ENCODE data around the gene TCEANC. TPM values are rescaled to one million over a fixed set of nuclear protein-coding genes. Genes with fewer than 3 reads are reported as not detected.
"Not testable (repeated sequence)": the region's sequence is repeated elsewhere in the genome, so short reads cannot be mapped to it uniquely, and the experiment has no call there.

TCEANC gene
- total RNA-seq, 2 donors from 2014 or later: 2.9 to 3.5 TPM

DNA sequence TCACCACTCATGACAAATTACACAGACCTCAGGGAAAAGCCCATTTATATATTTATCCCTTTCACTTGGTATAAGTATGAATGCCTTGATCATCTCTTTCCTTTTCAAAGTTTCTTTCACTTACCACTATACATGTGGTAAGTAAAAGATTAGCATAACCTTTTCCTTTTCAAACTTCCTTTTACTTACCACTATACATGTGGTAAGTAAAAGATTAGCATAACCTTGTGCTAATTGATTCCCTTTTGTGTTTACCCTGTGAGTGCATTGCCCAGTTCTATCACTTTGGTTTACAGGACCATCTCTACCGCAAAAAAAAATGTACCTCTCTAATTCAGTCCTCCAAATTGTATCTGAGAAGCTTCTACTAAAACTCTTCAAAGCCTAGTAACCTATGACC is 32.7 kb upstream of the TCEANC start:
- DNase-seq: no peak
- intact Hi-C loops (cut with DNase I): no loop called here
- Histone ChIP-seq H3K4me3 (no peak overlapping the region), H3K4me1 (no peaks in the 10 kb centered on the region), H3K27ac (no peak overlapping the region), H3K9me3 (no peaks in the 10 kb centered on the region), H3K9ac (ENCODE audit: low read depth in 2 of 2, low read length in 2 of 2) (no peak overlapping the region), H3K27me3 (peaks cover 4% of the 10 kb centered on the region), H3K36me3 (no peaks in the 10 kb centered on the region)
- TF ChIP-seq CTCF (IDR thresholded peaks at IDR 0.05): no peak

DNA sequence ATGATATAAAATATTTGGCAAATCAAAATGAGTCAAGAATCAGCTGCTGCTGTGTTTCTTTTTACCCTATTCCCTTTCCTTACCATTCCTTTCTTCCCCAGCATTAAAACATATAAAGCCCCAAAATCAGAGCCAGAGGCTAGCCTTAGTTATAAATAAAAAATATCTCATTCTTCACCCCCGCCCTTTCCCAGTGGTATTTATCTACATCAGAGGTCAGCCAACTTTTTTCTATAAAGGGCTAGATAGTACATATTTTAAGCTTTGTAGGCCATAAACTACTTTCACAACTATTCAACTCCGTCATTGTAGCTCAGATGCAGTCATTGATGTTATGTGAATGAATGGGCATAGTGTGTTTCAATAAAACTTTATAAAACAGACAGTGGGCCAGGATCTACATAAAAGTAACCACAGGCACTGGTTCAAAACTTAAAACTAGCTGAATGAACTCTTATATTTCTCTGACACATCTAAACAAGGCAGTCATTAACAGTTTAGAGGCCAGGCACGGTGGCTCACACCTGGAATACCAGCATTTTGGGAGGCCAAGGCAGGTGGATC is 30.5 kb upstream of the TCEANC start:
- Histone ChIP-seq H3K27me3 (peaks cover 8% of the 10 kb centered on the region), H3K4me1 (no peaks in the 10 kb centered on the region), H3K4me3 (no peak overlapping the region), H3K9ac (ENCODE audit: low read depth in 2 of 2, low read length in 2 of 2) (no peak overlapping the region), H3K9me3 (no peaks in the 10 kb centered on the region), H3K27ac (no peak overlapping the region), H3K36me3 (no peaks in the 10 kb centered on the region)
- no peak for DNase-seq
- intact Hi-C loops (cut with DNase I): no loop called here
- TF ChIP-seq CTCF (IDR thresholded peaks at IDR 0.05): no peak

DNA sequence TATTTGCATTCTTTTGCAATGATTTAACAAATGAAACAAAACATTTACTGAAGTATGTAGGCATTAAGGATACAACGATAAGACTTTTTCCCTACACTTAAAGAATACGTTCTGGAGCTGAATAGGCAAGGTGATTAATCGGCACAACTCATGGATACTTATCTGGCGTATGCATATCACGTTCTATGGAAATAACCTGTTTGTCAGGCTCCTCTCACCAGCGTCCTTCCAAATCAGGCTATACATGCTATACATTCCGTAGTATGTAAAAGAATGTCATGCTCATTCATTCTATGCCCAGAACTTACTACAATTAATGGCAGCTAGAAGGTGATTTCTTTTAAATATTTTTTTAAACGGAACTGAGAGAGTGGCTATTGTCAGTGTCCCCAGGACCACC is 25.6 kb upstream of the TCEANC start:
- H3K9ac ChIP-seq (ENCODE audit: low read depth in 2 of 2, low read length in 2 of 2): no peak overlapping the region
- no peak for TF ChIP-seq CTCF (IDR thresholded peaks at IDR 0.05)
- no peak overlapping the region for H3K4me3 ChIP-seq
- intact Hi-C loops (cut with DNase I): no loop called here
- H3K36me3 ChIP-seq: no peaks in the 10 kb centered on the region
- H3K27ac ChIP-seq: no peak overlapping the region
- no peaks in the 10 kb centered on the region for H3K4me1 ChIP-seq
- no peak for DNase-seq
- H3K27me3 ChIP-seq: peaks cover 8% of the 10 kb centered on the region
- no peaks in the 10 kb centered on the region for H3K9me3 ChIP-seq

DNA sequence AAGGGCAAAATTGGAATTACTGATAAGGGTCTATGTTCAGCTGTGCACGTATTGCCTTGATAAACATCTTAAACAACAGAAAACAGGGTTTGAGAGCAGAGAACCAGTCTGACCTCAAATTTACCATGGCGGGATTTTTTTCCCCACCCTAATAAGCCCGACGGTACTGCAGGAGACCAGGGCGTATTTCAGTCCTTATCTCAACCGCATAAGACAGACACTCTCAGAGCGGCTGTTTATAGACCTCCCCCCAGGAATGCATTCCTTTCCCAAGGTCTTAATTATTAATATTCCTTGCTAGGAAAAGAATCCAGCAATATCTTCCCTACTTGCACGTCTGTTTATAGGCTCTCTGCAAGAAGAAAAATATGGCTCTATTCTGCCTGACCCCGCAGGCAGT is 15.7 kb upstream of the TCEANC start:
- intact Hi-C loops (cut with DNase I); H3K36me3 ChIP-seq; H3K4me3 ChIP-seq; H3K9me3 ChIP-seq; H3K27ac ChIP-seq; H3K27me3 ChIP-seq; DNase-seq; H3K9ac ChIP-seq (ENCODE audit: low read depth in 2 of 2, low read length in 2 of 2); H3K4me1 ChIP-seq: not testable (repeated sequence)

- no peak for TF ChIP-seq CTCF (IDR thresholded peaks at IDR 0.05)
- no peak overlapping the region for H3K27ac ChIP-seq
These were observed 14.9 kb upstream of the TCEANC start for GRCh38 chrX:13638021-13638420.

GRCh38 chrX:13638826-13639225 is 14.1 kb upstream of the TCEANC start:
- no peak overlapping the region for H3K9ac ChIP-seq (ENCODE audit: low read depth in 2 of 2, low read length in 2 of 2)
- H3K9me3 ChIP-seq: no peaks in the 10 kb centered on the region
- intact Hi-C loops (cut with DNase I): no loop called here
- no peaks in the 10 kb centered on the region for H3K4me1 ChIP-seq
- no peaks in the 10 kb centered on the region for H3K27me3 ChIP-seq
- DNase-seq: no peak
- H3K27ac ChIP-seq: no peak overlapping the region
- no peak for TF ChIP-seq CTCF (IDR thresholded peaks at IDR 0.05)
- no peak overlapping the region for H3K4me3 ChIP-seq
- H3K36me3 ChIP-seq: no peaks in the 10 kb centered on the region

More at GRCh38 chrX:13638021-13638420, 14.9 kb upstream of the TCEANC start:
- no peak for DNase-seq
- no peaks in the 10 kb centered on the region for H3K4me1 ChIP-seq
- H3K9me3 ChIP-seq: no peaks in the 10 kb centered on the region
- no peaks in the 10 kb centered on the region for H3K36me3 ChIP-seq
- intact Hi-C loops (cut with DNase I): no loop called here
- no peaks in the 10 kb centered on the region for H3K27me3 ChIP-seq
- H3K9ac ChIP-seq (ENCODE audit: low read depth in 2 of 2, low read length in 2 of 2): no peak overlapping the region
- no peak overlapping the region for H3K4me3 ChIP-seq

DNA sequence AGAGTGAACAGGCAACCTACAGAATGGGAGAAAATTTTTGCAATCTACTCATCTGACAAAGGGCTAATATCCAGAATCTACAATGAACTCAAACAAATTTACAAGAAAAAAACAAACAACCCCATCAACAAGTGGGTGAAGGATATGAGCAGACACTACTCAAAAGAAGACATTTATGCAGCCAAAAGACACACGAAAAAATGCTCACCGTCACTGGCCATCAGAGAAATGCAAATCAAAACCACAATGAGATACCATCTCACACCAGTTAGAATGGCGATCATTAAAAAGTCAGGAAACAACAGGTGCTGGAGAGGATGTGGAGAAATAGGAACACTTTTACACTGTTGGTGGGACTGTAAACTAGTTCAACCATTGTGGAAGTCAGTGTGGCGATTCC is 11.3 kb upstream of the TCEANC start:
- H3K27me3 ChIP-seq; intact Hi-C loops (cut with DNase I): not testable (repeated sequence)

More for the DNA sequence above, 11.3 kb upstream of the TCEANC start:
- H3K9me3 ChIP-seq; DNase-seq; H3K4me1 ChIP-seq; H3K36me3 ChIP-seq; H3K27ac ChIP-seq; H3K4me3 ChIP-seq; H3K9ac ChIP-seq (ENCODE audit: low read depth in 2 of 2, low read length in 2 of 2): not testable (repeated sequence)

Measured in colonic mucosa (tissue), 4 donors.